Left hindlimb (tissue), 1 donor: ENCODE results near the gene NUDC.
"Not testable (repeated sequence)": the region's sequence is repeated elsewhere in the genome, so short reads cannot be mapped to it uniquely, and the experiment has no call there.

Source experiments
- DNase-seq: peaks from one replicate; pipeline ENCODE4 v3.0.0-alpha.2; 2018

The NUDC gene

GRCh38 chr1:26921540-26922430, at the start of gene NUDC:
Gene NUDC, plus strand, starts transcription at chr1:26921743. Its CDS starts 106 bp downstream, at chr1:26921849.
- peak; percentile 97 for DNase-seq

DNA sequence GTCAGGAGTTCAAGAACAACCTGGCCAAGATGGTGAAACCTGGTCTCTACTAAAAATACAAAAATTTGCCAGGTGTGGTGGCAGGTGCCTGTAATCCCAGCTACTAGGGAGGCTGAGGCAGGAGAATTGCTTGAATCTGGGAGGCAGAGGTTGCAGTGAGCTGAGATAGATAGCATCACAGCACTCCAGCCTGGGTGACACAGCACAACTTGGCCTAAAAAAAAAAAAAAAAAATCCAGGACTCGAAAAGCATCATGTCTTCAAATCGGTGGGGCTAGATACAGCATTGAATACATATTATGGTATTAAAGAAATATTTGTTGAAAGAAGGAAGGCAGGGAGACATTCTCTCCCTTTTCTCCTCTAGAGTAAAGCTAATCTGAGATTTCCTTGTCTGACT, 48.4 kb upstream of the NUDC start:
- DNase-seq = not testable (repeated sequence)

GRCh38 chr1:26874896-26875295, 46.6 kb upstream of the NUDC start:
- no peak for DNase-seq

DNA sequence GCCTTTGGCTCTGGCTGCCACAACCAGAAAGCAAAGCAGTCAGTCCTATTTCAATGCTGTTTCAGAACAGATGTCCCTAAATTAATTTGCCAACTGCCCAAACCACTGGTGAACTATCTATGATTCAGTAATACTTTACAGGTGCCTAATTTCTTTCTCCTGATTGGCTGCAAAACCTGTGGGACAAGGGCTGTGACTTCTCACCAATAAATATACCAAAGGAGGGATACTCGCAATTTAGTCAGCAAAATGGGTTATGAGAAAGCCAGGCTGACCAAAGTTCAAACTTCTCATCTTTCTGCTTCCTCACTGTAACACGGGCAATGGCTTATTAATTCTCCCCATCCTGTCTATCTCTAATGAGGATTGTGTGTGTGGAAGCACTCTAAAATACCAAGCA, 44.2 kb upstream of the NUDC start:
- no peak for DNase-seq

DNA sequence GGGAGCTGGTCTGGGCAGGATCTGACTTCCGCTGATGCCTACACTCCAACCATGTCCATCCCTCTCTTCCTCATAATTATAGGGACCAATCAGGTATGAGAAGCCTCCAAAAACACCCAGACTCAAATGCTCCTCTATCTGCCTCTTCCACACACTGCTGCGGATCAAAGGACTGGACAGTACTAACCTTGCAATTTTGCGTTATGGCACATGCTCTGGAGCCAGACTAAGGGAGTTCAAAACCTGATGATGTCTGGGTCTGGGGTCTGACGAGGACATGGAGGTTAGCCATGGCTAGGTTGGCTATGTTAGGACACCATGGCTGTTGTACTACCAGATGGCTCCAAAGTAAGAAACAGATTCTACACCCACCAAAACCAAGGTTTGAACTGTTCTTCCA, 41.8 kb upstream of the NUDC start:
- DNase-seq = no peak

- not testable (repeated sequence) for DNase-seq
These were observed 39.9 kb upstream of the NUDC start for GRCh38 chr1:26881611-26882010.

- no peak for DNase-seq
These were observed 38.7 kb upstream of the NUDC start for GRCh38 chr1:26882696-26883463.

DNA sequence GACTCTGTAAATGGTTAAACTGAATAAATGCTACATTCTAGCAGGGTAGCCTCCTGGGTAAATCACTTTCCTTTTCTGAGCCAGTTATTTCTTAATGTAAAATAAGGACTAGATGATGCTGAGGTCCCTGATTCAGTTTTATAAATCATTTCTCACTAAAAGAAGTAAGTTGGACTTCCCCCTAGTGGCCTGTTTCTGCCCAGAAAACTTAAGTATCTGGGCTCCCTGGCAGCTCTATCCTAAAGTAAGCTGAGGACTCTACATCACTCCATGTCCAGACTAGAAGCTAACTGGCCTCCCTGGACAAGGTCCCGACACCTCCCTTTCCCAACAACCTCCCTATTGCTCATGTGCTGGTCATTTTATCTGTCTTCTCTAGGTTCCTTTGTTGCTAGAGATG, 34.4 kb upstream of the NUDC start:
- no peak for DNase-seq

DNA sequence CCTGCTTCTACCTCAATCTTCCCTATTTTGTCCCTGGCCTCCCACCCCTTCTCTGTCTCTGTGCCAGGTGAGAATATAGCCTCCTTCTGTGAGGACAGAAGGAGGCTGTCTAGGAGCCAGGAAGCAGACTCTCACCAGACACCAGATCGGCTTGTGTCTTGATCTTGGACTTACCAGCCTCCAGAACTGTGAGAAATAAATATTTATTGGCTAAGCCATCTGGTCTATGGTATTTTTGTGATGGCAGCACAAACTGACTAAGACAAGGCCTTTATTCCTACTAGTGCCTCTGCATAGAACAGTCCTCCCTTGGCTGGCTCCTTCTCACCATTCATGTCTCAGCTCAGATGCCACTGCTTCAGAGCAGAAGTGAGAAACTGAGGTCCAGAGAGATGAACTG, 33.3 kb upstream of the NUDC start:
- no peak for DNase-seq

DNA sequence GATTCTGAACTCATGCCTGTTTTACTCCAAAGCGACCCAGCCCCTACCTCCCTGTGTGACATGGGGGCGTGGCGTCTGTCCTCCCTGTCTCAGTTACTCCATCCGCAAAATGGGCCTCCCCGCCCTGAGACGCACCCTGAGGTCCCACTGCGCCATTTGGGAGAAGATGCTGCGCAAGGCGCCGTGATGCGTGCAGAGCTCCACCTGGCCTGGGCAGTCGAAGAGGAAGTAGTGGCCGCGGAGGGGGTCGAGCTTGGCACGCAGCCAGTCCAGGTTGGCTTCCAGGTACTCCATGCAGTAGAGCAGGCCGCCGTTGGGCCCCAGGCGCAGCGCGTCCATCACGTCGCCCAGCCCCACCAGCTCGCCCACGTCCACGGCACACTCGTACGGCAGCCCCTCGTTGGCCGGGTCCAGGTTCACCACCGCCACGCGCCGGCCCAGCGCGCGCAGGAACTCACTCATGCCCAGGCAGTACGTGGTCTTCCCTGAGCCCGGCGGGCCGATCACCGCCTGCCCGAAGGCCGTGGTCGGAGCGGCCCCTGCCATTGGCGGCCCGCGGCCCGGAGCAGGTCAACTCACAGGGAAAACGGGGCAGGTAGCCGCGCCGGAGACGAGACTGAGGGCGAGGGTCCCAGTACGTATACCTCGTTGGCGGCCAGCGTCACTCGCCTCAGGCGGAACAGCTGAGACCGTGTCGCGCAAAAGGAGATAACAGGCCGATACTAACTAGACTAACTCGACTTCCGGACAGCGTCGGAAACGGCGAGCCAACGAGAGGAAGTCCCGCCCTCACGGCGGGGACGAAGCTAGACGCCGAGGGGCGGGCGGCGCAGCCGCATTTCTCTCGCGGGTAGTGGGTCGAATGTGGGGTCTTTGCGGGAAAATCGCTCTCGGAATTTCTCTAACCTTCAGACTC, 31.7 kb upstream of the NUDC start, which contains the start of gene GPN2:
Gene GPN2 (minus strand): TSS at position 733 of the 916 bp plus-strand sequence. CDS start 187 bp downstream, at position 546.
- peak; percentile 82 for DNase-seq

- DNase-seq = no peak
These were observed 31.1 kb upstream of the NUDC start for GRCh38 chr1:26890467-26890796.

DNA sequence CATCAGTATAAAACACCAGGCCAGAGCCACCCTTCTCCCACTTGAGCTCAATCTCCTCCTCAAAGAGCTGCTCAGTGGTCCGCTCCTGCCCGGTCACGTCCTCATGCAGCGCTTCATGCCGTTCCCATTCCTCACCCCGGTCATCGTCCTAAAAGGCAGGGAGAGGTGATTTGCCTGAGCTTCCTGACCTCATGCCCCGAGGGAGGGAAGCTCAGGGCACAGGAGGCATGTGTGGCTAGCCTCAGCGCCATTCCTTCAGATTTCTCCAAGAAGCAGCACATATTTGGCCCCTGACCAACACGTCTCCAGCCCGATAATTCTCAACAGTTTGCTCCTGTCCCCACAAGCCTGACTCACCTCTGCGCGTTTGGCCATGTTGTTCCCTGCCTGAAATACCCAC, 27.3 kb upstream of the NUDC start:
- no peak for DNase-seq

GRCh38 chr1:26897351-26897750, 24.2 kb upstream of the NUDC start:
- no peak for DNase-seq

DNA sequence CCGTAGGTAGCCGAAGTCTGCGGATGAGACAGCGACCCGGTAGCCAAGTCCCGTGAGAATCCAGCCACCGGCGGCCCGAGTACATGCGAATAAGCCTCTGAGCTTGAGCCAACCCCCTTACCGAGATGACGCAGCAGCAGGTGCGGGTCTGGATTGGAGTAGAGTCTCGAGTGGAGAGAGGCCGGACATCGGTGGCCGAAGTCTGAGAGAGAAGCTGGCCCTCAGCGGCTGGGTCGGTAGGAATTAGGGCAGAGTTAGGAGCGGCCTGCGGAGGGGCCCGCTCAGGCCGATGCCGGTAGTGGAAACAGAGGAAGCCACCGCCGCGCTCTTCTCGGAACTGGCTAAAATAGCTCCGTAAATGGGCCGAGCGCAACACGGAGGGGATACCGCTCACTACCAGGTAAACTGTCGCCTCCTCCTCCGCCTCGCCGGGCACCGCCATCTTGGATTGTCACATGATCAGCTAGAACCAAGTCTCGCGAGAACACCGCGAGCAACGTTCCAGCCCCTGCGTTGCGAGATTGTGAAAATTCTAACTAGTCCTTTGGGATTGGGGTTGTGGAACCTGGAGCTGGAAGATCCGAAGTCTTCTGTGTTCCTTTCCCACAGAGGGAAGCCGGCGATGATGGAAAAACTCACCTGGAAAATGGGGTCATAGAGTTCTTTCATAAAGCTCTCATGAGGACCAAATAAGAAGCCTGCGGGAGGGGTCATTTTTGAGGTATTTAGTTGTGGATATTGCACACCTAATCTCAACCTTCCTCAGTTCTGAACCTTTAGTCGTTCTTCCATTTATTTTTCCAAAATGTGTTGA, 21.3 kb upstream of the NUDC start, which contains the start of gene GPATCH3:
Gene GPATCH3 (minus strand): TSS at position 467 of the 814 bp plus-strand sequence. CDS start 25 bp downstream, at position 442.
- DNase-seq = peak; percentile 91

DNA sequence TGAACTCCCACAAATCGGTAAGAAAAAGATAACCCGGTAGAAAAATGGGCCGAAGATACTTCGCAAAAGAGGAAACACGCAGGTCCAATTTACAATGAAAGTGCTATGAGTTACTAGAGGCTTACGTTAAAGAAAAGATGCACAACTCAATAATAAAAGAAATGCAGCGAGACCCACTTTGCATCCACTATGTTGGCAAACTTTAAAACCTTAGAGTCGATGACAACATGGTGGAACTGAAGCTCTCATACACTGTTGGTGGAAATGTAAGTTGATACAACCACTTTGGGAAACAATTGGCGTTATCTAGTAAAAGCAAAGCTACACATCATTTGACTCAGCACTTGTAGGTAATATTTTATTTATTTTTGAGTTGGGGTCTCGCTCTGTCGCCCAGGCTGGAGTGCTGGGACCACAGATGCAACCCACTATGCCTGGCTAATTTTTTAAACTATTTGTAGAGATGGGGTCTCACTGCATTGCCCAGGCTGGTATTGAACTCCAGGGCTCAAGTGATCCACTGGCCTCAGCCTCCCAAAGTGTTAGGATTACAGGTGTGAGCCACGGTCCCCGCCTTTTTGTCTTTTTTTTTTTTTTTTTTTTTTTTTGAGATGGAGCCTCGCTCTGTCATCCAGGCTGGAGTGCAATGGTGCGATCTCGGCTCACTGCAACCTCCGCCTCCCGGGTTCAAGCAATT, 20.6 kb upstream of the NUDC start:
- no peak for DNase-seq

GRCh38 chr1:26907071-26907917, 14.2 kb upstream of the NUDC start:
- no peak for DNase-seq

DNA sequence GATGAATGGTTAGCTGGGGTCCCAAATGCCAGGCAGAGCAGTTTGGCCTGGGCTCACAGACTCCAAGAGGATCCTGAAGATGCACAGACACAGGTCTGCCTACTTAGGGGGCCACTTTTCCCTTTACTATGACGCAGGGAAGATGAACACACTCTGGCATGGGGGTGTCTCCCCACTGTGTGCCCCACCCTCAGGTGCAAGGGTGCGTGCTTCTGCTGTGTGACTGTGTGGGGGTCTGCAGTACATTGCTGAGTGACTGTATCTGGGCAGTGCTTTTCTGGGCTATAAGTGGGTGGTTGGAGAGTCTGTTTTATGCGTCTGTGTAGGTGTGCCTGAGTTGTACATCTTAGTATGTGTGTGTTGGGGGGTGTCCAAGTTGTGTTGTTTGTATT, 11.6 kb upstream of the NUDC start:
- DNase-seq = no peak

- DNase-seq = no peak
These were observed 11.0 kb upstream of the NUDC start for GRCh38 chr1:26910343-26911160.

DNA sequence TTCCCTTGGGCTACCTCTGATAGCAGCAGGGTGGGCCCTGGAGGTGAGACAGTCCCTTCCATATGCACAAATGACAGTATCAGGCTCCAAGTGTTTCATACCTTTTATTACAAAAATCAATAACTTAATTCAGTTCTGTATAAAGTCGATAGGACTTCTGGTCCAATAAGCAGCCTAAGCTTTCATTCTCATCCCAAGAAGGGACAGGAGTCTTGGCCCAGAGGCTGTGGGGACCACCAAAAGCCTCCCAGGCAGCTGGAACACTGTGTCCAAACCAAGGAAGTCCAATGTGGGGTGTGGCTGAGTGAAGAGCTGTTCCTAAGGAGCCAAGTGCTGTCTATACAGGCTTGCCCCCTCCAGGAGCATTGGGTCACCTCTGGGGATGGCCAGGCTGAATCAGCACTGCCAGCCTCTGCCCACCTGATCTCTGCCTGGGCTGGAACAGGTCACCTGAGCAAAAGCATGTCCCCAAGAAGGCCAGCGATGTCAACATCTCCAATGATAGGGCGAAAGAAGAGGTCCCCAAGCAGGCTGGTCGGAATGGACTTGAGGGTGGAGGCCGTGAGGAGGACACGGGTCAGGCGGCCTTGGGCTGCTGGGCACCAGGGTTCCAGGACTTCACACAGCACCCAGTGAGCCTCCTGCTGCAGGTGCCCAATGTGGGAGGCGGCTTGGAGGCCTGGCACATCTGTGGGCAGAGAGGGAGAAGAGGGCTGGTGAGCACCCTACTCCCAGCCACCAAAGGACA, 10.0 kb upstream of the NUDC start:
- no peak for DNase-seq
